Upper lobe of left lung (tissue), 6 donors: ENCODE results near the gene C1D. TPM values are rescaled to one million over a fixed set of nuclear protein-coding genes. Genes with fewer than 3 reads are reported as not detected.

Experiments used
- ATAC-seq, 2 donors: fragments of 200-7000 bp; cut with Tn5 transposase; one replicate each; pipeline ENCODE4 v1.9.1; 2022; ENCODE audit warnings: mild to moderate bottlenecking in 2 of 2, moderate library complexity in 2 of 2; ENCODE audit not compliant: low FRiP score in 2 of 2
- DNase-seq, 2 donors: peaks; one replicate each; pipeline ENCODE4 v3.0.0-alpha.2; 2019 to 2020
- H3K27ac ChIP-seq, 4 donors: fragments of 200-600 bp; sonication (generic); one replicate each; pipeline ENCODE4 v1.5.1; 2016 to 2019
- H3K27me3 ChIP-seq, 4 donors: fragments of 200-600 bp; sonication (generic); one replicate each; pipeline ENCODE4 v1.5.1; 2017 to 2019
- H3K36me3 ChIP-seq, 4 donors: fragments of 200-600 bp; sonication (generic); one replicate each; pipeline ENCODE4 v1.5.1; 2016 to 2019
- H3K4me1 ChIP-seq, 4 donors: fragments of 200-600 bp; sonication (generic); one replicate each; pipeline ENCODE4 v1.5.1; 2018 to 2019
- H3K4me3 ChIP-seq, 4 donors: fragments of 200-600 bp; sonication (generic); one replicate each; pipeline ENCODE4 v1.5.1; 2017 to 2019; ENCODE audit warnings: mild to moderate bottlenecking in 2 of 4, moderate library complexity in 1 of 4
- H3K9me3 ChIP-seq, 4 donors: fragments of 200-600 bp; sonication (generic); one replicate each; pipeline ENCODE4 v1.5.1; 2018 to 2019
- EP300 ChIP-seq, 4 donors: sonication (generic); formaldehyde crosslinking; IDR thresholded peaks; one replicate each; pipeline ENCODE4 v1.5.1; 2017; ENCODE audit warnings: antibody characterized with exemption in 4 of 4, control low read depth in 2 of 4
- POLR2A ChIP-seq, 4 donors: fragments of 450-650 bp; IDR thresholded peaks; one replicate each; pipeline ENCODE4 v1.5.1; 2016 to 2017; ENCODE audit warnings: antibody characterized with exemption in 4 of 4, mild to moderate bottlenecking in 2 of 4
- POLR2AphosphoS5 ChIP-seq, 2 donors: sonication (generic); formaldehyde crosslinking; IDR thresholded peaks; one replicate each; pipeline ENCODE4 v1.5.1; 2017; ENCODE audit warnings: antibody characterized with exemption in 2 of 2
- WGBS, 2 donors: methylation state at CpG; one replicate each; pipeline ENCODE4 v1.1.5; 2017 to 2018; 5-methylcytosine and 5-hydroxymethylcytosine counted together
- total RNA-seq, 6 donors: library from RNA; depleted of rRNA in 4 of 6; stranded (reverse); fragments of >200 nt in 4 of 6; gene quantifications; one replicate each; pipeline versions ENCODE4 v1.1.0 to v1.2.1, GENCODE V29; 2016 to 2021
- TF ChIP-seq, protein P1 (sequence below), 6 experiments: fragments of 450-650 bp in 4 of 6; fragments of 200-600 bp in 2 of 6; sonication (generic) in 2 of 6; IDR thresholded peaks; one replicate each; pipeline ENCODE4 v1.5.1; 2016 to 2019; ENCODE audit warnings: antibody characterized with exemption in 6 of 6
- donor health status: DM: no; HTN: no; CAD: no; lungs with moderate emphysema.
- donor health status: DM: no; HTN: yes; CAD: no; lungs with severe emphysema.

C1D gene
- total RNA-seq, 6 donors from 2014 or later = 3.3 to 59.5 (median 22.0) TPM

DNA sequence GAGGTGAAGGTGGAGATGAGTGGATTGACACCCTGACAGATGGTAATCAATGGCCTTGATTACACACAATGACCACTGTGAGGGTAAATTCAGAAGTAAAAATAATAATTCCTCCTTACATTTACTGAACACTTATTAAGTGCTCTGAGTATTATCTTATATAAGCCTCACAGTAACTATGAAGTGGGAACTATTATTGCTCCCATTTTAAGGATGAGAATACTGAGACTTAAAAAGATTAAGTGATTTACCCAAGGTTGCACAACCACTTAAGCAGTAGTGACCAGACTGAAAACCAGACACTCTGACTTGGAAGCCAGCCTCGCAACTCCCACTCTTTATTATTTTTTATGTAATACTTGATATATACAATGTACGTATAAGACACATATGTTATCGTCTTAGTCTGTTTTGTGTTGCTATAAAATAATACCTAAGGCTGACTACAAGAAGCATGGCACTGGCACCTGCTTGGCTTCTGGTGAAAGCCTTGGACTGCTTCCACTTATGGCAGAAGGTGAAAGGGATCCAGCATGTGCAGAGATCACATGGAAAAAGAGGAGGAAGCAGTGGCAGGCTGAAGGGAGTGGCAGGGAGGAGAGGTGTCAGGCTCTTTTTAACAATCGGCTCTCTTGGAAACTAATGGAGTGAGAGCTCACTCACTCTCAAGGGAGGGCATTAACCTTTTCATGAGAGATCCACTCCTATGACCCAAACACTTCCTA lies 41.5 kb upstream of the C1D start:
- Histone ChIP-seq H3K9me3 (peaks cover 0 to 12% (median 7%) of the 10 kb centered on the region in 4 donors), H3K4me1 (no peaks in the 10 kb centered on the region), H3K27me3 (no peaks in the 10 kb centered on the region), H3K4me3 (no peak overlapping the region), H3K36me3 (no peaks in the 10 kb centered on the region), H3K27ac (no peak overlapping the region)
- no peak for DNase-seq
- no peak for TF ChIP-seq POLR2A (IDR thresholded peaks at IDR 0.05)
- no peak for TF ChIP-seq EP300 (IDR thresholded peaks at IDR 0.05)
- TF ChIP-seq POLR2AphosphoS5 (IDR thresholded peaks at IDR 0.05) = no peak
- TF ChIP-seq, protein P1, sequence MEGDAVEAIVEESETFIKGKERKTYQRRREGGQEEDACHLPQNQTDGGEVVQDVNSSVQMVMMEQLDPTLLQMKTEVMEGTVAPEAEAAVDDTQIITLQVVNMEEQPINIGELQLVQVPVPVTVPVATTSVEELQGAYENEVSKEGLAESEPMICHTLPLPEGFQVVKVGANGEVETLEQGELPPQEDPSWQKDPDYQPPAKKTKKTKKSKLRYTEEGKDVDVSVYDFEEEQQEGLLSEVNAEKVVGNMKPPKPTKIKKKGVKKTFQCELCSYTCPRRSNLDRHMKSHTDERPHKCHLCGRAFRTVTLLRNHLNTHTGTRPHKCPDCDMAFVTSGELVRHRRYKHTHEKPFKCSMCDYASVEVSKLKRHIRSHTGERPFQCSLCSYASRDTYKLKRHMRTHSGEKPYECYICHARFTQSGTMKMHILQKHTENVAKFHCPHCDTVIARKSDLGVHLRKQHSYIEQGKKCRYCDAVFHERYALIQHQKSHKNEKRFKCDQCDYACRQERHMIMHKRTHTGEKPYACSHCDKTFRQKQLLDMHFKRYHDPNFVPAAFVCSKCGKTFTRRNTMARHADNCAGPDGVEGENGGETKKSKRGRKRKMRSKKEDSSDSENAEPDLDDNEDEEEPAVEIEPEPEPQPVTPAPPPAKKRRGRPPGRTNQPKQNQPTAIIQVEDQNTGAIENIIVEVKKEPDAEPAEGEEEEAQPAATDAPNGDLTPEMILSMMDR (IDR thresholded peaks at IDR 0.05) = no peak
- 82 to 87% methylated on average over 4 of the region's 4 CpGs for WGBS, 2 donors
- no peak for ATAC-seq

- H3K4me1 ChIP-seq = no peaks in the 10 kb centered on the region
- no peaks in the 10 kb centered on the region for H3K27me3 ChIP-seq
- no peak overlapping the region for H3K4me3 ChIP-seq
- no peak for TF ChIP-seq EP300 (IDR thresholded peaks at IDR 0.05)
- TF ChIP-seq, protein P1 (IDR thresholded peaks at IDR 0.05) = no peak
- no peak for TF ChIP-seq POLR2A (IDR thresholded peaks at IDR 0.05)
- TF ChIP-seq POLR2AphosphoS5 (IDR thresholded peaks at IDR 0.05) = no peak
- no peaks in the 10 kb centered on the region for H3K36me3 ChIP-seq
- H3K27ac ChIP-seq = no peak overlapping the region
- peaks cover 0 to 12% (median 7%) of the 10 kb centered on the region in 4 donors for H3K9me3 ChIP-seq
- DNase-seq = no peak
- ATAC-seq = peak in 1 of 2 donors; percentile 61
Observed at GRCh38 chr2:68103709-68104055, 40.9 kb upstream of the C1D start.

DNA sequence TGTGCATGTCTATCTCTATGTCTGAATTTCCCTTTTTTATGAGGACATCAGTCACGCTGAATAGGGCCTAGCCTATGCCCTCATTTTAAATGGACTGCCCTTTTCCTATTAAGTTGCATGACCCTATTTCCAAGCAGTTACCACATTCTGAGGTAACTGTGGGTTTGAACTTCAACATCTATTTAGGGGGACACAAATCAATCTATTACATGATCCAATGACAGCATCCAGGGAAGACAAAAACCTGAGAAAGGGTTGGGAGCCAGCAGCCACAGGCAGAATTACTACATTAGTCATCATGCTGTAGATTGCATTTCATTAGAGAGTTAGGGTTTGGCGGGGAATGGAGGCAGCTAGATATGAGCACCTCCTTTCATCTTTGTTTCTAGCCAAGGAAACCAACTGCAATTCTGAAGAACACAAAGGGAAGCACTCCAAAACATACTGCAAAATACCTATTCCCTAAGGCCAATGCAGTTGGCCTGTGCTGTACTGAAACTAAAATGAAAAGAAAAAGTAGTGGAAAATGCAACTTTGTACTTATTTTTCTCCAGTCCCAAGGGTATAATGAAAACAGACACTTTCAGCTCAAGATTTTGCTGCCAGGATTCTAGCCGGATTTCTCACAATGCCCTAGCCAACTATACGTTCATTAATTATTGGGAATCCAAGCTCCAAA lies 40.4 kb upstream of the C1D start:
- Histone ChIP-seq H3K9me3 (peaks cover 0 to 12% (median 7%) of the 10 kb centered on the region in 4 donors), H3K4me1 (no peaks in the 10 kb centered on the region), H3K4me3 (no peak overlapping the region), H3K27me3 (no peaks in the 10 kb centered on the region), H3K36me3 (no peaks in the 10 kb centered on the region), H3K27ac (no peak overlapping the region)
- DNase-seq (no peak), ATAC-seq (peak in 1 of 2 donors; percentile 60)
- TF ChIP-seq, protein P1 (IDR thresholded peaks at IDR 0.05) = no peak
- TF ChIP-seq EP300 (IDR thresholded peaks at IDR 0.05) = no peak
- TF ChIP-seq POLR2A (IDR thresholded peaks at IDR 0.05) = no peak
- no peak for TF ChIP-seq POLR2AphosphoS5 (IDR thresholded peaks at IDR 0.05)
- 88 to 95% methylated on average over 4 of the region's 4 CpGs for WGBS, 2 donors

- WGBS, 2 donors = 47 to 52% methylated on average over 1 of the region's 1 CpG
Observed at GRCh38 chr2:68100189-68100588, 37.4 kb upstream of the C1D start.

More at GRCh38 chr2:68100189-68100588, 37.4 kb upstream of the C1D start:
- H3K4me3 ChIP-seq = no peak overlapping the region
- ATAC-seq = no peak
- H3K9me3 ChIP-seq = peaks cover 0 to 1% (median 0%) of the 10 kb centered on the region in 4 donors
- no peaks in the 10 kb centered on the region for H3K27me3 ChIP-seq
- TF ChIP-seq, protein P1 (IDR thresholded peaks at IDR 0.05) = no peak
- TF ChIP-seq POLR2AphosphoS5 (IDR thresholded peaks at IDR 0.05) (no peak), POLR2A (IDR thresholded peaks at IDR 0.05) (no peak), EP300 (IDR thresholded peaks at IDR 0.05) (no peak)
- H3K4me1 ChIP-seq = no peaks in the 10 kb centered on the region
- H3K27ac ChIP-seq = no peak overlapping the region
- no peak for DNase-seq
- H3K36me3 ChIP-seq = no peaks in the 10 kb centered on the region
